Measurements from ENCODE around the gene PPIP5K2. TPM values are rescaled to one million over a fixed set of nuclear protein-coding genes. Genes with fewer than 3 reads are reported as not detected.

The PPIP5K2 gene
- total and polyA plus RNA-seq, 4 donors, result 9.7 to 38.6 (median 27.4) TPM

DNA sequence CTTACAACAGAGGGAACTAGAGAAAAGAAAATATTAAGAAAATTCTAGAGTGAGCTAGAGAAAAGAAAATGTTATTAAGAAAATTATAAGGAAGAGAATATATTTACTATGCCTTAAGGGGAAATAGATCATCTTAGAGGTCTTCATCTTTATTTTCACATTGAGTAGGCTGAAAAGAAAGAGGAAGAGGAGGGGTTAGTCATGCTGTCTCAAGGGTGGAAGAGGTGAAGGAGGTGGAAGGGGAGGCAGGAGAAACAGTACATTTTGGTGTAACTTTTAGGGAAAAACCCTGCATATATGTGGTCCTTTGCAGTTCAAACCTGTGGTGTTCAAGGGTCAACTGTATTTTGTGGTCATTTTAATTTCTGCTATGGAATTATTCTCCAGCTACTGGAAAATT is 46.6 kb downstream of the PPIP5K2 start:
- Histone ChIP-seq H3K4me3 (ENCODE audit: low read depth in 1 of 3, low read length in 3 of 3) (no peak overlapping the region), H3K9me3 (ENCODE audit: control insufficient read depth in 4 of 4, low read length in 3 of 4) (no peaks in the 10 kb centered on the region), H3K36me3 (ENCODE audit: control insufficient read depth in 4 of 4, insufficient read depth in 3 of 4, low read depth in 1 of 4, low read length in 3 of 4) (peaks cover 0 to 9% (median 4%) of the 10 kb centered on the region in 4 donors), H3K4me1 (ENCODE audit: control insufficient read depth in 4 of 4, insufficient read depth in 4 of 4, low read length in 3 of 4) (no peaks in the 10 kb centered on the region), H3K27ac (ENCODE audit: low read depth in 1 of 2, low read length in 2 of 2) (no peak overlapping the region), H3K27me3 (ENCODE audit: control insufficient read depth in 4 of 4, insufficient read depth in 4 of 4, low read length in 3 of 4) (no peaks in the 10 kb centered on the region), H3K9ac (ENCODE audit: low read depth in 1 of 2, low read length in 2 of 2) (no peak overlapping the region)
- no peak for DNase-seq (ENCODE audit: low spot score)
- TF ChIP-seq FOXA1 (IDR thresholded peaks at IDR 0.05), result no peak
- no peak for TF ChIP-seq TAF1 (conservative IDR thresholded peaks at IDR 0.05)
- TF ChIP-seq, protein P1, sequence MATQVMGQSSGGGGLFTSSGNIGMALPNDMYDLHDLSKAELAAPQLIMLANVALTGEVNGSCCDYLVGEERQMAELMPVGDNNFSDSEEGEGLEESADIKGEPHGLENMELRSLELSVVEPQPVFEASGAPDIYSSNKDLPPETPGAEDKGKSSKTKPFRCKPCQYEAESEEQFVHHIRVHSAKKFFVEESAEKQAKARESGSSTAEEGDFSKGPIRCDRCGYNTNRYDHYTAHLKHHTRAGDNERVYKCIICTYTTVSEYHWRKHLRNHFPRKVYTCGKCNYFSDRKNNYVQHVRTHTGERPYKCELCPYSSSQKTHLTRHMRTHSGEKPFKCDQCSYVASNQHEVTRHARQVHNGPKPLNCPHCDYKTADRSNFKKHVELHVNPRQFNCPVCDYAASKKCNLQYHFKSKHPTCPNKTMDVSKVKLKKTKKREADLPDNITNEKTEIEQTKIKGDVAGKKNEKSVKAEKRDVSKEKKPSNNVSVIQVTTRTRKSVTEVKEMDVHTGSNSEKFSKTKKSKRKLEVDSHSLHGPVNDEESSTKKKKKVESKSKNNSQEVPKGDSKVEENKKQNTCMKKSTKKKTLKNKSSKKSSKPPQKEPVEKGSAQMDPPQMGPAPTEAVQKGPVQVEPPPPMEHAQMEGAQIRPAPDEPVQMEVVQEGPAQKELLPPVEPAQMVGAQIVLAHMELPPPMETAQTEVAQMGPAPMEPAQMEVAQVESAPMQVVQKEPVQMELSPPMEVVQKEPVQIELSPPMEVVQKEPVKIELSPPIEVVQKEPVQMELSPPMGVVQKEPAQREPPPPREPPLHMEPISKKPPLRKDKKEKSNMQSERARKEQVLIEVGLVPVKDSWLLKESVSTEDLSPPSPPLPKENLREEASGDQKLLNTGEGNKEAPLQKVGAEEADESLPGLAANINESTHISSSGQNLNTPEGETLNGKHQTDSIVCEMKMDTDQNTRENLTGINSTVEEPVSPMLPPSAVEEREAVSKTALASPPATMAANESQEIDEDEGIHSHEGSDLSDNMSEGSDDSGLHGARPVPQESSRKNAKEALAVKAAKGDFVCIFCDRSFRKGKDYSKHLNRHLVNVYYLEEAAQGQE (IDR thresholded peaks at IDR 0.05), result no peak
- TF ChIP-seq EGR1 (IDR thresholded peaks at IDR 0.05; ENCODE audit: low read depth in 2 of 2), result no peak
- no peak for TF ChIP-seq JUND (IDR thresholded peaks at IDR 0.05)
- TF ChIP-seq YY1 (IDR thresholded peaks at IDR 0.05), result no peak
- TF ChIP-seq HNF4A (conservative IDR thresholded peaks at IDR 0.05), result no peak
- TF ChIP-seq RAD21 (IDR thresholded peaks at IDR 0.05), result no peak
- TF ChIP-seq, protein P2, sequence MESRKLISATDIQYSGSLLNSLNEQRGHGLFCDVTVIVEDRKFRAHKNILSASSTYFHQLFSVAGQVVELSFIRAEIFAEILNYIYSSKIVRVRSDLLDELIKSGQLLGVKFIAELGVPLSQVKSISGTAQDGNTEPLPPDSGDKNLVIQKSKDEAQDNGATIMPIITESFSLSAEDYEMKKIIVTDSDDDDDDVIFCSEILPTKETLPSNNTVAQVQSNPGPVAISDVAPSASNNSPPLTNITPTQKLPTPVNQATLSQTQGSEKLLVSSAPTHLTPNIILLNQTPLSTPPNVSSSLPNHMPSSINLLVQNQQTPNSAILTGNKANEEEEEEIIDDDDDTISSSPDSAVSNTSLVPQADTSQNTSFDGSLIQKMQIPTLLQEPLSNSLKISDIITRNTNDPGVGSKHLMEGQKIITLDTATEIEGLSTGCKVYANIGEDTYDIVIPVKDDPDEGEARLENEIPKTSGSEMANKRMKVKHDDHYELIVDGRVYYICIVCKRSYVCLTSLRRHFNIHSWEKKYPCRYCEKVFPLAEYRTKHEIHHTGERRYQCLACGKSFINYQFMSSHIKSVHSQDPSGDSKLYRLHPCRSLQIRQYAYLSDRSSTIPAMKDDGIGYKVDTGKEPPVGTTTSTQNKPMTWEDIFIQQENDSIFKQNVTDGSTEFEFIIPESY (IDR thresholded peaks at IDR 0.05), result no peak
- TF ChIP-seq, protein P3, sequence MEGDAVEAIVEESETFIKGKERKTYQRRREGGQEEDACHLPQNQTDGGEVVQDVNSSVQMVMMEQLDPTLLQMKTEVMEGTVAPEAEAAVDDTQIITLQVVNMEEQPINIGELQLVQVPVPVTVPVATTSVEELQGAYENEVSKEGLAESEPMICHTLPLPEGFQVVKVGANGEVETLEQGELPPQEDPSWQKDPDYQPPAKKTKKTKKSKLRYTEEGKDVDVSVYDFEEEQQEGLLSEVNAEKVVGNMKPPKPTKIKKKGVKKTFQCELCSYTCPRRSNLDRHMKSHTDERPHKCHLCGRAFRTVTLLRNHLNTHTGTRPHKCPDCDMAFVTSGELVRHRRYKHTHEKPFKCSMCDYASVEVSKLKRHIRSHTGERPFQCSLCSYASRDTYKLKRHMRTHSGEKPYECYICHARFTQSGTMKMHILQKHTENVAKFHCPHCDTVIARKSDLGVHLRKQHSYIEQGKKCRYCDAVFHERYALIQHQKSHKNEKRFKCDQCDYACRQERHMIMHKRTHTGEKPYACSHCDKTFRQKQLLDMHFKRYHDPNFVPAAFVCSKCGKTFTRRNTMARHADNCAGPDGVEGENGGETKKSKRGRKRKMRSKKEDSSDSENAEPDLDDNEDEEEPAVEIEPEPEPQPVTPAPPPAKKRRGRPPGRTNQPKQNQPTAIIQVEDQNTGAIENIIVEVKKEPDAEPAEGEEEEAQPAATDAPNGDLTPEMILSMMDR (IDR thresholded peaks at IDR 0.05; ENCODE audit: low read depth, low read length, missing input control), result no peak
- TF ChIP-seq, protein P4, sequence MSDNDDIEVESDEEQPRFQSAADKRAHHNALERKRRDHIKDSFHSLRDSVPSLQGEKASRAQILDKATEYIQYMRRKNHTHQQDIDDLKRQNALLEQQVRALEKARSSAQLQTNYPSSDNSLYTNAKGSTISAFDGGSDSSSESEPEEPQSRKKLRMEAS (IDR thresholded peaks at IDR 0.05), result no peak
- TF ChIP-seq, protein P5, sequence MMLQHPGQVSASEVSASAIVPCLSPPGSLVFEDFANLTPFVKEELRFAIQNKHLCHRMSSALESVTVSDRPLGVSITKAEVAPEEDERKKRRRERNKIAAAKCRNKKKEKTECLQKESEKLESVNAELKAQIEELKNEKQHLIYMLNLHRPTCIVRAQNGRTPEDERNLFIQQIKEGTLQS (IDR thresholded peaks at IDR 0.05), result no peak
- no peak for TF ChIP-seq SP1 (IDR thresholded peaks at IDR 0.05)

DNA sequence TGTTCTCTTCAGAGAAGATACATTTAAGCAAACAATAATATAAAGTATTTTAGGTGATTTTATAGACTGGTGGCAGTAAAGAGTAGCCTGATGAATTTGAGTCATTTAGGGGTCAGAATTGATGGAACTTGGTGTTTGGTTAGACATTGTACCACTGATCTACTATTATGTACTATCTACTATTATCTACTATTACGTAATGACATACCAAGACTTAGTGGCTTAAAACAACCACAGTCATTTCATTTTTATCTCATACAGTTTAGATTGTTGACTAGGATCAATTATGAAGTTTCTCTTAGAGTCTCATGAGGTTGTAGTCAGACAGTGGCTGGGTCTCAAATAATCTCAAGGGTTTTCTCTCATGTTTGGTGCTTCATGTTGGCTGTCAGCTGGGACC is 54.0 kb downstream of the PPIP5K2 start:
- DNase-seq (ENCODE audit: low spot score), result no peak
- no peak overlapping the region for H3K27ac ChIP-seq (ENCODE audit: low read depth in 1 of 2, low read length in 2 of 2)
- H3K27me3 ChIP-seq (ENCODE audit: control insufficient read depth in 4 of 4, insufficient read depth in 4 of 4, low read length in 3 of 4), result no peaks in the 10 kb centered on the region
- H3K36me3 ChIP-seq (ENCODE audit: control insufficient read depth in 4 of 4, insufficient read depth in 3 of 4, low read depth in 1 of 4, low read length in 3 of 4), result peaks cover 0 to 29% (median 5%) of the 10 kb centered on the region in 4 donors
- H3K9me3 ChIP-seq (ENCODE audit: control insufficient read depth in 4 of 4, low read length in 3 of 4), result no peaks in the 10 kb centered on the region
- no peak overlapping the region for H3K4me3 ChIP-seq (ENCODE audit: low read depth in 1 of 3, low read length in 3 of 3)
- 95% methylated on average over 1 of the region's 1 CpG for WGBS
- H3K9ac ChIP-seq (ENCODE audit: low read depth in 1 of 2, low read length in 2 of 2), result no peak overlapping the region
- no peaks in the 10 kb centered on the region for H3K4me1 ChIP-seq (ENCODE audit: control insufficient read depth in 4 of 4, insufficient read depth in 4 of 4, low read length in 3 of 4)
- TF ChIP-seq, protein P4 (IDR thresholded peaks at IDR 0.05), result no peak
- TF ChIP-seq, protein P5 (IDR thresholded peaks at IDR 0.05), result no peak
- TF ChIP-seq GABPA (IDR thresholded peaks at IDR 0.05 in 1 of 2, conservative IDR thresholded peaks at IDR 0.05 in 1 of 2) (no peak), YY1 (IDR thresholded peaks at IDR 0.05) (no peak), EGR1 (IDR thresholded peaks at IDR 0.05; ENCODE audit: low read depth in 2 of 2) (no peak), NR2F2 (IDR thresholded peaks at IDR 0.05) (no peak), SP1 (IDR thresholded peaks at IDR 0.05) (no peak), RXRA (IDR thresholded peaks at IDR 0.05) (no peak)
- TF ChIP-seq, protein P3 (IDR thresholded peaks at IDR 0.05; ENCODE audit: low read depth, low read length, missing input control), result no peak
- TF ChIP-seq, protein P2 (IDR thresholded peaks at IDR 0.05), result no peak

Data from liver (tissue), 9 donors.